GM19467 (cell line): ENCODE measurements around the gene COL4A6.

ENCODE experiments used
- ATAC-seq: cut with Tn5 transposase; IDR thresholded peaks from one replicate; pipeline ENCODE4 v1.9.1; 2021; ENCODE audit warnings: mild to moderate bottlenecking, moderate library complexity; ENCODE audit not compliant: unreplicated experiment

Gene COL4A6

DNA sequence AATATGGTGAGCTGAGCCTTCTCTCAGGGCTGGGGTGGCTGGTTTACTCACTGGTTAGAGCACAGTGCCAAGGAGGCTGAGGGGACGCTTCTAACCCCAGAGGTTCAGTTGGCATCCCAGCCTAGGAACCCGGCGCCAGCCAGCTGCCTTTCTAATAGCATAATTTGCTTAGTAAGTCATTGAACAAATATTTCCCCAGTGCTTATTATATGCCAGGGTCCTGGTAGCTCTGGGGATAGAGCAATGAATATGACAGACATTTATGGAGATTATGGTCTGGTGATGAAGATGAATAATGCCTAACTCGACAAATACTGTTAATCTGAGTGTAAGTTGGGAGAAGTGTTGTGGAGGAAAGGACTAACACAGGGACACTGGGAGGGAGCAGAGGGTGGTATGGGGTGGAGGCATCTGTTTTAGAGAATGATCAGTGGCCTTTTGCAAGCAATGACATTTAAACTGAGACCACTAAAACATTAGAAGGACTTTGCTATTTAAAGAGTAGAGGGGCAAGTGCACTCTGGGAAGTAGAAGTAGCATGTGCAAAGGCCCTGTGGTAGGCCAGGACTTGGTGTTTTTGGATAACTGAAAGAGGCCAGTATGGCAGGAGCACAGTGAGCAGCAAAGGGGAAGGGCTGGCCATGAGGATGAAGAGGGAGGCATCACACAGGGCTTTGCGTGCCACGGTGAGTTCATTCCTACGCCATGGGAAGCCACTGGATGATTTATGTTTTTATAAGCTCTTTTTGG is 274.7 kb downstream of the COL4A6 start:
- no peak for ATAC-seq

DNA sequence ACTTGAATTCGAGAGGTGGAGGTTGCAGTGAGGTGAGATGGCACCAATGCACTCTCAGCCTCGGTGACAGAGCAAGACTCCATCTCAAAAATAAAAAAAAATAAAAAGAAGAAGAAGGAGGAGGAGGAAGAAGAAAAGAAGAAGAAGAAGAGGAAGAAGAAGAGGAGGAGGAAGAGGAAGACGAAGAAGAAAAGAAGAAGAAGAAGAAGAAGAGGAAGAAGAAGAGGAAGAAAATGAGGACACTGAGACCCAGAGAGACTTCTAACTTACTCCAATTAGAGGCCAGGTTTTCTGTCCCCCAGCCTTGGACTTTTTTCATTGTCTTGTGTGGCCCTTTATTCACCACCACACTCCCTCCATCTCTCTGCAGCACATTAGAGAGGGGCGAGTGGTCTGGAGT is 276.0 kb downstream of the COL4A6 start:
- no peak for ATAC-seq

DNA sequence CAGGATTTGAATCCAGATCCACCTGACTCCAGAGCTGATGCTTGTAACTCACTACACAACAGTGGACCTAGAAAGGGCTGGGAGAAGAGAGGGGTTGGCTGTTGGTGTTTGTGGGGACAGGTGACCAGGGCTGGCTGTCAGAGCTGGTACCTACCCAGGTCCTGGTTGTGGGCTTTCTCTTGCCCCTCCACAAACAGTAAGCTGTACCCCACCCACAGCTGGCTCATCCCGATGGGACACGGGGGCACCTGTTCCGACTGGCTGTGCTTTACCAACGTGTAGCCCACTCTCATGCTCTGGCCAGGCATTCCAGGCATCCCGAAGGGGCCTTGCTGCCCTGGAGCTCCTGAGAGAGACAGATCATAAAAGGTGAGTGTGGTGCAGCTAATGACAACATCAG is 277.9 kb downstream of the COL4A6 start:
- no peak for ATAC-seq

DNA sequence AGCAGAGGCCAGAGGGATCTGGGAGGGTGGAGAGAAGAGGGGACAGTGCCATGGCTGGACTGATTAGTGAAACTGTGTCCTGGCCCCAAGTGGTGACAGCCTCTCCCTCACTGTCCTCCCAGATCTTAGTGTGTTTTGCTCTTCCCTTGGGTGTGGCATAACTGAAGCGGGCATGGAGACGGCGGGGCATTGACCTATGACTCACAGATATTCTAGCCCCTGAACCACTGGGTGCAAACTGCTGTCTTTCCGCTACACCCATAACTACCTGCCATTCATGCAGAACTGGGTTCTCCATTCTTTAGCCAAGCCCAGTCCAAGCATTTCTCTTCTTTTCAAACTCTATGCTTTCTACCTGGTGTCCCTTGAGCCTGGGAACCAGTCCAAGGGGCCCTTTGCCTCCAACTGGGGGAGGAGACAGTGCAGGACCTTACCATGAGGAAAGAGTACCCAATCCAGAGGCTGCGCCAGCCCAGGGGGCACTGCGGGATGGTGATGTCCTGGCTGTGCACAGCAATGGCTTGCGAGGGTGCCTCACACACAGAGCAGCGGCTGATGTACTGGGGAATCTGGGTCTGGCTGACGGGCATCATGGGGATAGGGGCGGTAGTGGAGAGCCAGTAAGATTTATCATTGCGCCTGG is 279.1 kb downstream of the COL4A6 start:
- ATAC-seq: no peak

DNA sequence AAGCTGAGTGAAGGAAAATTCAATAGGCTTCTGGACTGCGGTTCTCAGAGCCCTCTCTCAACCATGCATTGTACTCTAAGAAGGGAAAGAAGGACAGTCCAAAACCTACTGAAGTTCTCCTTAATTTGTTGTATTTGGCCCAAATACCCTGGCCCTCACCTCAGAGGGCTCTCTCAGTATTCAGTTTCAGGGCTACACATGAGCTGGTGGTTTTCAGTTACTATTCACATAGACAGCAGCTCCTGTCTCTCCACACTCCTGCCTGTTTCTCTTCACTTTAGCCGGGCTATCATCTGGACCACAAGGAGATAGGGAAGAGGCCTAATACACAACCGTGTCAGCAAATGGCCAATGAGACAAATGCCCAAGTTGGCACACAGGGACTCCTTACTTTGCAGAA is 280.6 kb downstream of the COL4A6 start:
- no peak for ATAC-seq

DNA sequence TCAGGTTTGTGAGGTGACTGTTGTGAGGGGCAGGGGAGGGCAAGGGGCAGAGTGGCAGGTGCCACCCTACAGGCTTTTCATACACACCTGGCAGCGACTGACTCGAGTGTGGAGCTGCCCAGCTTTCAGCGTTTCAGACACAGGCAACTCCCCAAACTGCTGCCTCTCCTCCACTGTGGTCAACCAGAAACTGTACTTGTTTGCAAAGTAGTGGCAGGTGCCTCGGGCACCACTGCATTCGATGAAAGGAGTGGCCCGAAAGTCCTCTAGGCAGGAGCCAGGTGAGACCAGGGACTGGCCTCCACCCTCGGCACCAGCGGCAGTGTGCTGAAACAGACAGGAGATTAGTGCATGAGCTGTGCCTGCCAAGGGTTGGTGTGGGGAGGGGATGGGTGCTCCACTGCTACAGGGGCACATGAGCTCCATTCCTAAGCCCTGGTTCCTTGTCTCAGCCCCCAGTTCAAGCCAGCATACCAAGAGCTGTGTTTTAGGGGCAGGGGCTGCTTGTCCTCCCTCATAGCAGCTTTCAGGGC is 281.2 kb downstream of the COL4A6 start:
- ATAC-seq: no peak

DNA sequence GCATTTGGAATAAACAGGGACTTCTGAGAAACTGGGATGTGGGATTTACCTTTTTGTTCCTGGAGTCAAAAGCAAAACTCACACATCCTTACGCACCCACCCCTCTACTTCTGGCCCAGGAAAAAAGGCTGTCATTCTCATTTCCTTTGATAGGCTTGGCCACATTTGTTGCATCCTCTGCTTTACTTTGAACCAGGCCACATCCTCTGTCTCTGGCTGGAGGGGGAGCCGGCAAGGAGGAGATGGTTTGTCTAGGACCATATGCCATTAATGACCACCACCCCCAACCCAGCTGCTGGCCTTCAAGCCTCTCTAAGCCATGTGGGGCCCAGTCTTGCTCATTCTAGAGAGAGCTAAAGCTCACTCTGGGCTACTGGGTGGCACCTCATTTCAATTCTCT is 282.1 kb downstream of the COL4A6 start:
- no peak for ATAC-seq

DNA sequence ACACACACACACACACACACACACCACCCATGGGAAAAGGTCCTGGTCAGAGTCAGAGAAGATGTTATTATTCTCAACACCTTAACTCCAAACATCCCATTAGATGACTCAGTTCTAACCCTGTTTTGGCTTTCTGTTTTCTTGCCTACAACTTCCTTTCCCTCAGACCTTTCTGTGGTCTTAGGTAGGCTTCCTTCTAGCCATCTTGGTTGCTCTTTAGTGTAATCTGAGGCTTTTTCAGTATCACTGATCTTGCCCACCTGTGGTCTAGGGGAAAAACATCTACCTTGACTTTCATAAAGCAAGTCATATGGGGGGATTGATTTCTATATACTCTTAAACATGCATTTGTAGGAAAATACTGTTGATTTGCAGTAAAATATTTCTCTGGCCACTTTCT is 289.7 kb downstream of the COL4A6 start:
- ATAC-seq: peak; percentile 84

DNA sequence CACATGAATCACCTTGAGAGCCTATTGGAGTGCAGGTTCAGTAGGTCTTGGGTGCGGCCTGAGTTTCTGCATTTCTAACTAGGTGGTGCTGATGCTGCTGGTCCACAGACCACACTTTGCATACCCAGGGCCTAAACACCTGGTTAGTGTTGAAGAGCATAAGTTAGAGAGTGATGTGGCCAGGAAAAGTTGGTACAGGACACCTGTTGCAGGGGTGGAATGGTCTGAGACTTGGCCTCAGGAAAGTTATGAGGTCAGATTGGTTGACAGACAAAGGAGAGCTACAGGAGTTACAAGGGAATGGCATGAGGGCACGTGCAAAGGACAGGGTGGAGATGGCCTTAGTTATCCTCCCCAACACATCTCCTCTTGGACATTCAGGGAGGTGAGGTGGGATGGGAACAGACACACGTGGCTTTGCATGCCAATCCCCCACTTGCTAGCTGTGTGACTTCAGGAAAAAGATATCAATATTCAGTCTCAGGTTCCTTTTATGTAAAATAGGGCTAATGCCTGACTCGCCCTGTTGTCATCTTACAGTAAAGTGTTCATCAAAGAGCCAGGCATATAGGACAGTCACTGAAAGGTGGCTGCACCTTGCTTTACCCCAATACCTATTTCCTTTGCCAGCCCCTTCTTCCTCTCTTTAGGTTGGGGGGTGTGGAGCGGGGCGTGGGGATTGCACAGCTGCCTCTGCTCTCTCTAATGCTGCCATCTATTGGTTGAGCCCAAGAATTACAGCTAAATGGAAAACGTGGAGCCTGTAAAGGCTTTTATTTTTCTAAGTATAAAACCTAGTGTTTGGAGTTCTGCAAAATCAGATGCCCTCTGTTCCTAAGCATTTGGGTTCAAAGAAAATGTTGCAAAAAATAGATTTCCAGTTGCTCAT is 299.2 kb downstream of the COL4A6 start:
- no peak for ATAC-seq

DNA sequence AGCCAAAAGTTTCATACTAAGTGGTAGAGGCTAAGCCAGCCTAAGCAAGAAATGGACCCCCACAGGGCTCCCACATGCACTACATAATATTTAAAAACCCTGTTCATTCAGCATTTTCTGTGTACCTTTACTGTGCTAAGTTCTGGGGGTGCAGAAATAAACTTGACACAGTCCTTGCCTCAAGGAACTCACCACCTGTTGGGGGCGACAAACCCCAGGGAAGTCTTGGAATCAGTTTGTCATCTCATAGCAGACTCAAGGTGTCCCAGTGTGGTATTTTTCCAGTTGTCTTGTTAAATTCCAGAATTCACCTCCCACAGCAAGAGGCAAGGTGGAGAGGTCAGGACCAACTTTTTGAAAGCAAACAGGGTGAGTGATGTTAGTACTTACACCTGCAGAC is 303.5 kb downstream of the COL4A6 start:
- no peak for ATAC-seq

DNA sequence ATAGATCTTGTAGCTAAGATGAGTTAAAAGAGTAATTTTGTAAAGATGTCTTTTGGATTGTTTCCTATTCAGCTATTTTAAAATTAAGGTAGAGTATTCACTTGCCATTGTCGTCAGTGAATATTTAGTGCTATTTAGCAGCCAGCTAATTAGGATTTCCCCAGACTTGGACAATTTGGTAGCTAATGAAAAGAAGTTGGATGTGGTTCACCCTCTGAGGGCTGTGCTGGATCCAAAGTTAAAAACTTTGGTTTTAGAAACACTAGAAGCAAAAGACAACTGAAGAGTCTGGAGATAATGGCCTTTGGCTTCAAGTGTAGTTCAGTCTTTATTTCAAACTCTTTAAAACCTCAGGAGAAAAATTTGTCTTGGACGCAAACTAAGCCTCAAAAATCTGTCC is 305.3 kb downstream of the COL4A6 start:
- ATAC-seq: no peak

DNA sequence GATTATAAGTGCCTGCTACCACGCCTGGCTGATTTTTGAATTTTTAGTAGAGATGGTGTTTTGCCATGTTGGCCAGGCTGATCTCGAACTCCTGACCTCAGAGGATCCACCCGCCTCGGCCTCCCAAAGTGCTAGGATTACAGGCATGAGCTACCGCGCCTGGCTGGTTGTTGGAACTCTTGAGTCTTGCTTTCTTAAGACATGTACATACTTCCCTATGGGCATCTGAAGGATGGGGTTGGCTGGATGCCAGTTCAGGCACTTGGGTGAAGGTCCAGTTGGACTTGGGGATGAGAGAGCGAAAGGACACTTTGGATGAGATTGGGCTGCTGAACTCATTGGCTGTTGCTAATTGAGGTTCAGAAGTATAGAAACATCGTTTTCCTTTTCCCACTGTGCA is 306.2 kb downstream of the COL4A6 start:
- ATAC-seq: no peak

DNA sequence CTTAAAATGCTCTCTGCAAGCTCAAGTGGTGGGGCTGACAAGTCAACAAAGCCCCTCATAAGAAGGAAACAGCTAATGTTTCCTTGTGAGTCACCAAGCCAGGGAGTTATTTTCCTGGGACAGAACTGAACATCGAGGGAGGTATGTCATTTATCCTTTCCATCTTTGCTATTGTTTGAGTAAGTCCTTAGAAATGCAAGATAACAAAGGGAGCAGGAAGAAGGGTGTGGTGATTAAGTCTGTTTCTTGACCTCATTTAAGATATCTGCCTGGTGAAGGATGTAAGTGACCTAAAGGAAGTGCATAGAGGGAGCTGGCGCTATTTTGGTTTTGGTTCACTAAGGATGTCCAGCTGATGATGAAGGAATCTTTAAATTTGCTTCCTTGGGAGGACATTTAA is 306.8 kb downstream of the COL4A6 start:
- no peak for ATAC-seq

DNA sequence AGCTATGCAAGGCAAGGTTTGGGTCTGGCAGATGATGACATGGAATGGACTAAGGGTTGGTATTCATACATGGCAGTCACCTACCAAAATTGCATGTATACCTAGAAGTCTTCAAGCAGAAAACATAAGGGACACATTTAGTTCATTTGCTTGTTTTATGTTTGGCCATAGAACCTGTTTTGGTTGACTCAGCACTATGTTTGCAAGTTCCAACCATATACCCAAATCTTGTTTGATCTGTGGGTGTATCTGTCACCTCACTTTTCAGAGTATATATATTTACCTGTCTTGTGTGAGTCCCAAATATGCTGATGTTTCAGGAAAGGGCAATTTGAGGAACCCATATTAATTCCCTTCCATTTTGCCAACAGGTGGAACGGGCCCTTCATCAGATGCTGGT is 307.3 kb downstream of the COL4A6 start:
- ATAC-seq: no peak

DNA sequence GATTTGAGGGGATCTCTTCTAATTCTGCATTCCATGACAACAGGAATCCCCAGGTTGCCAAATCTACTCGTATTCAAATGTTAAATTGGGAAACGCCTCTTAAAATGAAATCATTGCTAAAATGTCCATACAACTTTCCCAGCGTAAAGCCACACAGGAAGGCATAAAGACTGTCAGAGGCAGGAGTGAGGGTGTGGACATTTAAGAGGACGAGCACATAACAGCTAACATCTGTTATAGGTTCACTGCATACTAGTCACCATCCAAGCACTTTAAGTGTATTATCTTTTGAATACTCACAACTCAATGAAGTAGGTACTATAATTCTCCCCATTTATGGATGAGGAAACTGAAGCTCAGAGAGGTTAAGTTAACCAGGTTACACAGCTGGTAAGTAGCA is 311.1 kb downstream of the COL4A6 start:
- ATAC-seq: no peak

DNA sequence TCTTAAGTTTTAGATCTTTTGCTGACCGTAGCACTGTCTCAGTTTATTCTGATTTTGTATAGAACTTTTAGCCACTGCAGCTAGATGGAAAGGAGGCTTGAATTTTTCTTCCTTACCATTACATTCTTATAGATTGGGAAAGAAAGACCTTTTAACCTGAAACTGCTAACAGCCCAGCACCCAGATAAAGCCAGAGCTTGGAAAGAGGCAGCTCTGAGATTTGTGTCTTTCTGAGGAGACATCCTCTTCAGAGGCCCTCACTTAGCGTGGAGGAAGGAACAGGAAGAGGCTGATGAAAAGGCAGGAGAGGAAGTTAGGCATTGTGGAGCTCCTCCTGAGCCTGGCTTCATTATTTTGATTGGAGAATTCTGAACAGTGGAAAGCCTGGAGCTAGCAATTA is 311.6 kb downstream of the COL4A6 start:
- no peak for ATAC-seq

DNA sequence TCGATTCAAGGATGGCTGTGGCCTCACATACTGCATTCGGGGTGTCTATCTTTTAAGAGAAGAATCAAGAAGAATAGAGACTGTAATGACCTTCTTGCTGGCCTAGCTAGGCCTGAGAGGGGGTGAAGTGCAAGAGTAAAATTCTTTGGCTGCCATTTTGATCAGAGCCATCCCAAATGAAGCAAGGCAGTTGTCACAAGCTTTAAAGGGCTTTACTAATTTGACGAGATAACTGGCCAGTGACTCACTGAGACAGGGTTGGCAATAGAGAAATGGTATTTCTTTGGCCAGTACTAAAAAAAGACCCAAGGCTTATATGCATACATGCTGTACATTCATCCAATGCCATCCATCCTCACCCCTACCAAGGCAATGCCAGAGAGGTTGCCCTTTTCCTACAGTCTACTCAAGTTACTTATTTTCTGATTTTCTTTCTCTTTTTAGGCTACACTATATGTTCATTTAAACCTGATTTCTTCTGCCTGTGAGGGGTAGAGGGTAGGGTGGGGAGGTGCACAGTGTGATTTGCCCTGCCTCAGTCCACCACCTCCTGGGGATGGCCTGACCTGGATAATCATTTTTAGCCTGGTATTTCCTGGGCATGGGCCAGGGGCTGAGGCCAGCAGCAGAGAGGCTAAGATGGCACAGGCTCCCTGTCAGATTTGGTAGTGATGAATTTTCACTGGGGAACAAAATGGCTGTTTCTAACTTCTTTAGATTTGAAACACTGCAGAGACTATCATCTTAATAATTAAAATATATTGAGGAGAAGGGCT is 314.4 kb downstream of the COL4A6 start:
- no peak for ATAC-seq

DNA sequence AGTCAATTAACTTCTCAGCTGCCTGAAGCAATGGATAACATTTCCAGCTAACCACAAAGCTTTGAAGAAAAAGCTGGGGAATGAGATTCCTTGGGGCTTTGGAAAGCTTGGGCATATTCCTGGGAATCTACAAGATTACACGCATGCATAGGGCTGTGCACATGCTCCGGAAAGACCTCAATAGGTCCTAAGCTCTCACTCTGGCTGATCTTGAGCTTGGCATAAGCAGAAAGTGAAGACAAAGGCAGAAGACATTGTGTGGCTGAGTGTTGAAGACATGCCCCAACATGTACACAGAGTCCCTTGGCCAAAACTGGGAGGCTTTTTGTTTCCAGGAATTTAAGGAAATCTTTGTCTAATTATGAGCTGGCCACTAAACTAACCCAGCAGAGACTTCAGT is 315.5 kb downstream of the COL4A6 start:
- no peak for ATAC-seq

DNA sequence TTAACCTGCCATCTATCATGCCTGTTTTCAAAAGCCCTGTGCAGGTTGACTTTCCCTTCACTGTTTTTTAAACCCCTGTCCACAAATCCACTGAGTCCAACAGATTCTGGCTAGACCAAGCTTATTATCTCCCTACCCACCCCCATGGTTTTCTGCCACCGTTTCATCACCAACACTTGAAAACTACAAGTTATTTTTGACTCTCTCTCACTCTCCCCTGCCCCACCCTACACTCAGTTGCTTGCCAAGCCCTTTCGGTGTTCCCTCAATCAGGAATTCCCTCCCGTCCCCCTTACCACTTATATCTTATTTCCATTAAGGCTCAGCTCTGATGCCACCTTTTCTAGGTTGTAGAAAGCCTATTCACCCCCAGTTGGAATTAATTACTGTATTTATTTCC is 316.9 kb downstream of the COL4A6 start:
- no peak for ATAC-seq

DNA sequence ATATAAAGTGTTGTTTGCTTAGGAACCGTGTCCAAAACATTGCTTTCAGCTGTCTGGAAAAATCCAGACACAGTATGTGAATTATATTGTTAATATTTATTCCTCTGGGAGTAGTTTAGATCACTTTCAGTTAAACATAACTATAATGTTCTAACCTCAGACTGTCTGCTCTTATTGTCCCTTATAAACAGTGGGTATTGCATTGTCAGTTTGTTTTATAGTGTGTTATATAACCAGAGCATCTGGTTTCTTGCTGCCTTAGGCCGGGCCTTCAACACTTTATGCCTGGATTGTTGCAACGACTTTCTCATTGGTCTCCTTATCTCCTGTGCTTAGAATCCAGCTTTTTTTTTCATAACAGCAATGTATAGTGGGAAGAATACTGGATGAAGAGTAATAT is 320.2 kb downstream of the COL4A6 start:
- no peak for ATAC-seq

DNA sequence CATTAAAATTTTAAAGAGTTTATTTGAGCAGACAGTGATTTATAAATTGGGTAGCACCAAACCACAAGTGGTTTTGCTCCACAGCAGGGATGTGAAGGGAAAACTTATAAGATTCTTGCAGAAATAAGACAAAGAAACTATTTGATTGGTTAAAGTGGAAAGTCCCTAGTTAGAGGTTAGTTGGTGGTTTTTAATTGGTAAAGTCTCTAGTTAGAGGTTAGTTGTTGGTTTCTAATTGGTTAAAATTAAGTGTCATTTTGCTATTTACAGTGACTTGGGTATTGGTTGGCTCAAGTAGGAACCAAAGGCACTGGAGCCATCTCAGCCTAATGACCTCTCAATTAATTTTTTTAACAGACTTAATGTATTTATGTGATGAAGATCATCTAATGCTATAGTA is 323.7 kb downstream of the COL4A6 start:
- ATAC-seq: no peak
